ENCODE measurements around the gene LBHD2.

LBHD2 gene

DNA sequence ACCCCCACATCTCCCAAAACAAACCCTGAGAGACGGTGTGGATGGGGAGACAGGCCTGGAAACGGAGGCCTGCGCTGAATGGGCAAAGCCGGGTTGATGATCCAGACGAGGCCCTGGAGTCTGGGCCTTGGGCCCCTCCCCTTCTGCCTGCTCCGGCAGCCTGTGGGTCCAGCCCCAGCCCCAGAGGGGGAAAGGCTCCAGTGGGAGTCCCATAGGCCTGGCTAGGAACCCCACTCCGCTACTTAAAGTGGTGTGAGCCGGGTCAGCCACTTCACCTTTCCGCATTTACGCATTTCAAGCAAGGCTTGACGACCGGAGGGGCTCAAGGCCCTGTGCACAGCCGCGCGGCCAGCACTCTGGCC is 38.6 kb downstream of the LBHD2 start:
- DNase-seq, result peak in 1 of 2 donors; percentile 75

DNA sequence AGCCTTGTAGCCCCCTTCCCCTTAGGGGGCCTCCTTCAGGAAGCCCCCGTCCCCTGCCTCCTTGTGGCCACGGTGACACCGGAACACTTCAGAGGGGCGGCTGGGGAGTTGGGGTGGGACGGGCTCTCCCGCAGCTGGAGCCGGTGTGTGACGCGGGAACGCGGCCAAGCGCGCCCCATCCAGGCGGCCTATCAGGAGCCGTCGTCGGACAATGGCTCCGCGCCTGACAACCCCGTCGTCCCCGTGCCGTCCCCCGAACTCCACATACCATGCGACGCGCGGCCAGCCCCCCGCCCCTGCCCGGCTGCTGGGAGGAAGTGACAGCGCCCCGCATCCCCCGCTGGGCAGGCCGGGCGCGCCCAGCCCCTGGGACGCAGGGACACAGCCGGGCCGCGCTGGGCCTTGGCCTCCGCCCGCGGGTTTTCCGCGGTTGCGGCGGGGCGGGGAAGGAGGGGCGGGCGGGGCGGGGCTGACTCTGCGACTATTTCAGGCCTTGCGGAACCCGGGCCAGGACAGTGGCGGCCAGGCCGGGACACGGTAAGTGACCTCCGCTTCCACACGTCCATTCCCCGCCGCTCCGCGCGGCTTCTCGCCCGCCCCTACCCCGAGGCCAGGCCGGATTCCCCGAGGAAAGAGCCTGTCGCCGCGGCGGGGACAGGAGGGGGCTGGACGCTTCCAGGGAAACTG is 39.1 kb downstream of the LBHD2 start, which contains the start of gene TNFAIP2:
TNFAIP2 (plus strand) TSS at position 515 of the 687 bp plus-strand sequence. CDS start 2,997 bp downstream, outside the sequence.
- DNase-seq, result peak in 1 of 2 donors; percentile 93

DNA sequence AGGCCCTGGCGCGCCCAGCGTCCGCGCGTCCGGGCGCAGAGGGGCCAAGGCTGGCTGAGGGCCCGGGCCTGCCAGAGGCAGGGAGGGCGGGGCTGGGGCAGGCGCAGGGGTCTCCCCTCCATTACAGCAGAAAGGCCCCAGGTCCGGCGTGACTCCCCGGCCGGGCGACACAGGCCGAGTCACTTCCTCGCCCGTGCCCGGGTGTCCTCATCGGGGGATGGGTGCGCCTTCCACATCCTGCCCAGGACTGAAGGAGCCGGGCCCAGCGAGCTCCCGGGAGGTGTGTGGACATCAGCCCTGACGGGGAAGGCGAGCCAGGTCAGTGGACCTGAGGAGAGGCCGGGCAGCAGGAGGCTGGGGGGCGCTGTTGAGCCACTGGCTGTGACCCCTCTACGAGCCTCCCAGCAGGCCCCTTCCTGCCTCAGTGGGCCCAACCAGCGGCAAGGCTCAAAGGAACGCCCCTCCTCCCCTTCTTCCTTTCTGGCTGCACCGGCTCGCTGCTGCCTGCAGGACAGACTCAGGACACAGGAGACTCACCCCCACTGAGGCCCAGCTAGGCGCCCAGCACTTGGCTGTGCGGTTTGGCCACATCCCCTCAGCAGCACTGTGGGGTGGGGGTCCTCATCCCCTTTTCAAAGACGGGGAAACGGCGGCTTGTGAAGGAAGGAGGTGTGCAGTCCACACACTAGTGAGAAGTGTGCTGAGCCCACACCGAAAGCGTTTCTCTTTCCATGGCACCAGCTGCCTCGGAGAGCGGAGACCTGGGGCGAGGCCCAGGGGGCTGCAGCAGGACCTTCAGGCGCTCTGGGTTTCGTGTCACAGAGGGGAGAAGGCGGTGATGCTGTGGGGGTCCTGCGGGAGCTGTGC is 39.9 kb downstream of the LBHD2 start:
- peak in 1 of 2 donors; percentile 71 for DNase-seq

DNA sequence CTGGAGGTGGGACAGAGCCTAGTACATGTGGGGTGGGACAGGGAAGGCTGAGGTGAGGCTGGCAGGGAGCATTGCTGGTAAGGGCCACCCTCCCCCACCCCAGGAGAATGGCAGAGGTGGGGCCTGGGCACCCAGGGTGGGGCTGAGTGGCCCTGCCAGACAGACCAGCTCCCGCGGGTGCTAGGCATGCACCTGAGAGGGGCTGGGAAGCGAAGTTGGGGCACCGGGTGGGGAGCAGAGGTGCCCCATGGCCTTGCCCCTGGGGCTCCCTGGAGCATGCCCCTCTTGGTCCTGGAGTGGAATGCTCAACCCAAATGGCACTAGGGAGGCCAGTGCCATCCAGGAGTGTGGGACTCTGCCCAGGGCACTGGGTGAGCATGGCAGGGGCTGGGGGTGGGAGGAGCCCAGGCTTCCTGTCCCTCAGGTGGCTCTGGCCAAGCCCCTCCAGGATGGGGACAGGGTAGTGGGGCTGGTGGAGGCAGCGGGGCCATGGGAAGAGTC is 40.5 kb downstream of the LBHD2 start:
- DNase-seq, result no peak

DNA sequence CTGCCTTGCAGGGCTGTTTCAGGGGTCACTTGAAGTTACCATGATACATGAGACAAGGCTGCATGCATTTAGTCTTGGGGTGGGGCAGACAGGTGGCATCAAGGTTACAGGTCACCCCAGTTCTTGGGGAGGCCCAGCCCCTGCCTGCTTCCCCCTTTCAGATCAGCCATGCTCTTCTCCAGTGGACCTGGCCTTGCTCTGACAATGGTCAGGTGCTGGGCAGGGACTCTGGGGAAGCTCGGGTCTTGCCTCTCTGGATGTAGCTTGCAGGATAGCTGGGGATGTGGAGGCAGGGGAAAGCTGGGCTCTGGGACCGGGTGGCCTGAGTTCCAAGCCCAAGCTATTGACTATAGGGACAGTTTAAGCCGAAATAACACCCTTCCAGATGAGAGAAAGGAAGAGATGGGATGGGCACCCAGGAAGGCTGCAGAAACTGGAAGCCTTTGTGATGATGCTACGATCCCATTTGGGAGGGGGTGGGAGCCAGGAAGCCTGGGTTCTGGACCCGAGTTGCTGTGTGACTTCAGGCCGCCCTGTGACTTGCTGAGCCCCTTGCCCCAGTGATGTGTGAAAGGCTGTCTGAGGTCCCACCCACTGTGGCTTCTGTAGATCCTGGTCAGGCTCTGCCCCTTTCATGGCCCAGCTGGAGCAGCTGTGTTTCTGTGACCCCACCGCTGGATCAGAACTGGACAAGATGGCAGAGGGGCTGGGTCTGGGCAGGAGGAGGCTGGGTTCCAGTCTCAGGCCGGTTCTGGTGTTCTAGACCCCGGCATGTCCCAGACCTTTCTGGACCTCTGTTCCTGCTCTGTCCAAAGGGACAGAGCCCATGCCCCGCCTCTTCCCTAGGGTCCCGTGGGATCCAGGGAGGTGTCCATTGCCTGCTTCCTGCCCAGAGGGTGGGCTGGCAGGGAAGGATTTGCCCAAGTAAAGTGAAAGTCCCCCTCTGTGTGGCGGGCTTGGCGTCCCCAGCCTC is 41.4 kb downstream of the LBHD2 start:
- no peak for DNase-seq

DNA sequence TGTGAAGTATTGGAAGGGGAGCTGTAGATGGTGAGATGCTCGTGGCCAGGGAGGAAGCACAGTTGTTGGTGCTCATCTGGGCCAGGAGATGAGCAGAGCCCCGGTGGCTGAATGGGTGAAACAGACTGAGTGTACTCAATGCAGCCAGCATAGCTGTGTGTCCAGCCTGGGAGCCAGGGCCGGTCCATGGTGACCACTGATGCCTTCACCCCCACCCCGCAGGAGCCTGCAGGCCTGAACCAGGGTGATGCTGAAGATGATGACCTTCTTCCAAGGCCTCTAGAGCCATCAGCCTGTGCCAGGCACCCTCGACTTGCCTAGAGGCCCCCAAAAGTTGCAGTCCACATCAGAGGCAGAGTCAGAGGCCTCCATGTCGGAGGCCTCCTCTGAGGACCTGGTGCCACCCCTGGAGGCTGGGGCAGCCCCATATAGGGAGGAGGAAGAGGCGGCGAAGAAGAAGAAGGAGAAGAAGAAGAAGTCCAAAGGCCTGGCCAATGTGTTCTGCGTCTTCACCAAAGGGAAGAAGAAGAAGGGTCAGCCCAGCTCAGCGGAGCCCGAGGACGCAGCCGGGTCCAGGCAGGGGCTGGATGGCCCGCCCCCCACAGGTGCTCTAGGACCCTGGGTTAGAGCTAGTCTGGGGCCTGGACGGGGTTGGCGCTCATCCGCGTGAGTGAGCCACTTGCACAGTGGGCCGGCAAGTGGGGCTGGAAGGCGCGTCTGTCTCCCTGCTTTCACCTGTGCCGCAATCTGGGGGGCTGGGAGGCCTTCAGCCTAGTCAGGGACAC is 42.3 kb downstream of the LBHD2 start:
- no peak for DNase-seq

DNA sequence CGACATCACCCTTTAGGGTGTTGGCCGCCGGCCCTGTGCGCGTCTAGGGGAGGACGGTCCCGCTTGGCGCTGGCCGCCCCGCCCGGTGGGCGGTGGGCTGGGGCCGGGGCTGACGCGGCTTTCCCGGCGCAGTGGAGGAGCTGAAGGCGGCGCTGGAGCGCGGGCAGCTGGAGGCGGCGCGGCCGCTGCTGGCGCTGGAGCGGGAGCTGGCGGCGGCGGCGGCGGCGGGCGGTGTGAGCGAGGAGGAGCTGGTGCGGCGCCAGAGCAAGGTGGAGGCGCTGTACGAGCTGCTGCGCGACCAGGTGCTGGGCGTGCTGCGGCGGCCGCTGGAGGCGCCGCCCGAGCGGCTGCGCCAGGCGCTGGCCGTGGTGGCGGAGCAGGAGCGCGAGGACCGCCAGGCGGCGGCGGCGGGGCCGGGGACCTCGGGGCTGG is 42.9 kb downstream of the LBHD2 start:
- DNase-seq, result no peak

DNA sequence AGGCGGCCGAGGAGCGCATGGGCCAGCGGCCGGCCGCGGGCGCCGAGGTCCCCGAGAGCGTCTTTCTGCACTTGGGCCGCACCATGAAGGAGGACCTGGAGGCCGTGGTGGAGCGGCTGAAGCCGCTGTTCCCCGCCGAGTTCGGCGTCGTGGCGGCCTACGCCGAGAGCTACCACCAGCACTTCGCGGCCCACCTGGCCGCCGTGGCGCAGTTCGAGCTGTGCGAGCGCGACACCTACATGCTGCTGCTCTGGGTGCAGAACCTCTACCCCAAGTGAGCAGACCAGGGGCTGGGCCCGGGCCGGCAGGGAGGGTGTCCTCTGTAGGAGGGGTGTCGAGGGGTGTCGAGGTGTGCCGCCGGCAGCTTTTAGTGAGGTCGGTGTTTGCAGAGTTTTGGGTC is 43.3 kb downstream of the LBHD2 start:
- no peak for DNase-seq

DNA sequence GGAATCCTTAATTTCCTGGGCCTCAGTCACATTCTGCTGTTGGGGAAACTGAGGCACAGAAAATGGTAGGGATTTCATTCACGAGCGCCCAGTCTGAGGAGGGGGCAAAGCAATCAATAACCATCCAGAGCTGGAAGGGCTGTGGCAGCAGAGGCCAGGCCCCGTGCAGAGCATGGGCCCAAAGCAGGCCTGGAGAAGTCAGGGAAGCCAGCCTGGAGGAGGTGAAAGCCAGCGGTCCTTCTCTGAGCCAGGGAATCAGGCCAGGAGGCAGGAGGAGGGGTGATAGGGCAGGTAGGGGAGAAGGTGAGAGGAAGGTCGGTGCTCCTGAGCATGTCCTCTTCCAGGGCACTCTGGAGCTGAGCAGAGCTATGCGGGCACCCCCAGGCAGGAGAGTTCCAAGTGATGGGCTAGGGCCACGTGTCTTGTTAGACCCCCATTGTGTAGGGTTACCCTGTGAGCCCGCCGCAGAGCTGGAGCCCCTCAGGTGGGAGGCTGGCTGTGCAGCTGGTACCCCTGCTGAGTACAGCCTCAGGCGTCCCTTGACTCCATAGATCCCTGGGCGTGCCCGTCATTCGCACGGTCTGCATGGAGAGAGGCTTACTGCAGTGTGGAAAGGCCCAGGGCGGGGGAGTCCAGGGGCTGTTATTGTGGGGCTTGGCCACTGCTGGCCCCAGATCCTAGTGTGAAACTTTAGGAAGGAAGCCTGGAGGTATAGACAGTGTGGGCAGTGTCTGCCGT is 44.0 kb downstream of the LBHD2 start:
- no peak for DNase-seq

DNA sequence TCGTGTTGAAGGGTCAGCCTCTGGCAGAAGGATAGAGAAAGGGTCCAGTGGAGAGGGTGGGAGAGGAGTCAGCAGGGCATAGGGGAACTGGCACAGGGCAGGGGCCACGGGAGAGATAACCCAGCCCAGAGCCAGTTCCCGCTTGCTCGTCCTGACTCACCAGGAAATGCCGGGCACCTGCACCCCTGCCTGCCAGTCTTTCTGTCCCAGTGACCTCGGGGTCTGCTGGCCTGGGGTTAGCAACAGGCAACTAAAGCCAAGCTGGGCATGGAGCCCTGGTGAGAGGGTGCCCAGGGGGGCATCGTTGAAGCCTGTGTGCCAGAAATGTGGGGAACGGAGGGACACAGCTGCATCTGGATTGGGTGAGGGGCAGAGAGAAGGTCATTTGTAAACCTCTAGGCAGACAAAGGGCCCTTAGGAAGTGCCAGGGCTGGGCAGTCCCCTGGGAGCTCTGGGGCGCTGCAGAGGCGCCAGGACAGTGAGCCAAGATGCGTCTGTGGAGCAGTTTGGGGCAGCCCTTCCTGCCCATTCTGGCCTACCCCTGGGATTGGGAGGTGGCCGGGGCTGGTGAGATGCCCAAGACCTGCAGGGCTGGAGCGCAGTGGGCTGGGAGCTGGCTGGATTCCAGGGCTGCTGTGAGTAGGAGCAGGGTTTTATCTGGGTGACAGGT is 44.8 kb downstream of the LBHD2 start:
- no peak for DNase-seq

DNA sequence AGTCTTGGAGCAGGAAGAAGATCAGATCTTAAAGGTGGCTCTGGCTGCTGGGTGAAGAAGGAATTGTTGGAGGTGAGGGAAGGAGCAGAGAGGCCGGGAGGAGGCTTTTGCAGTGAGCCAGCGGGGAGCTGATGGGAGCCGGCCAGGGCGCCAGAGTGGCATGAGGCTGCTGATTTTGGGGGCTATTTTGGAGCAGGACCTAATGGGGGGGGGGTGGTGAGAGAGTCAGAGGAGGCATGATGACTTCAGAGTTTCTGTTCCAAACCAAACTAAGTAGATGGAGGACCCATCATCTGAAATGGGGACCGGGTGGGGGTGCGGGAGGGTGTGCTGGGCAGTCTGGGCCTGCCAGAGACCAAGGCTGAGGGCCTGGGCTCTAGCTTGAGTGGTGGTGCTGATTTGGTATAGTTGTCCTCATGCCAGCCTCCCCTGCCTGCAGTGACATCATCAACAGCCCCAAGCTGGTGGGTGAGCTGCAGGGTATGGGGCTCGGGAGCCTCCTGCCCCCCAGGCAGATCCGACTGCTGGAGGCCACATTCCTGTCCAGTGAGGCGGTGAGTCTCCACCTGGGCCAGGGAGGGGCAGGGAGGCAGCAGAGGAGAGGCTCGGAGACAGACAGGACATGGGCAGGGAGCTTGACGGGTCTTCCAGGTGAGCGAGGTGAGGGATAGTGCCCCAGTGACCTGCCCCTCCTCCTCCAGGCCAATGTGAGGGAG is 45.4 kb downstream of the LBHD2 start:
- DNase-seq, result no peak

DNA sequence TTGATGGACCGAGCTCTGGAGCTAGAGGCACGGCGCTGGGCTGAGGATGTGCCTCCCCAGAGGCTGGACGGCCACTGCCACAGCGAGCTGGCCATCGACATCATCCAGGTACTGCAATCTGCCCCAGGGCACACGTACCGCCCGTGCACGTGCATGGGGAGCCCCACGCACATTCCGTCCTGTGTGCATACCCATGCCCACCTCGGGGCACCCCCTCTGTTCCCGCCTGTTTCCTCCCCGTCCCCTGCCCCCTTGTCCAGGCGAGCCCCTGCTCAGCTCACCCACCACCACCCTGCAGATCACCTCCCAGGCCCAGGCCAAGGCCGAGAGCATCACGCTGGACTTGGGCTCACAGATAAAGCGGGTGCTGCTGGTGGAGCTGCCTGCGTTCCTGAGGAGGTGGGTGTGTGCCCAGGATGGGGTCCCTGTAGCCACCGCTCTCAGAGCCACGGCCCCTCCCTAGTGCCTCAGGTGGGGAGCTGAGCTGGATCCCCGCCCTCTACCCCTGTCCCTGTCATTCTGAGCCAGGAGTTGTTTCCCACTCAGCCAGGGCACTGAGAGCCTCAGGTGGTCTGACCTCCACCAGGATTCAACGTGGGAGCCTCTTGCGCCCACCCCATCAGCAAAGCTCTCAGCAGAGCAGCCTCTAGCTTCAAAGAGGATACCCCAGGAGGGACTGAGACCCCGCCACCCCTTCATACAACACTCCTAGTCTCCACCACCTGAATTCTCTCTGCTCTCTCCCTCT is 46.2 kb downstream of the LBHD2 start:
- no peak for DNase-seq

DNA sequence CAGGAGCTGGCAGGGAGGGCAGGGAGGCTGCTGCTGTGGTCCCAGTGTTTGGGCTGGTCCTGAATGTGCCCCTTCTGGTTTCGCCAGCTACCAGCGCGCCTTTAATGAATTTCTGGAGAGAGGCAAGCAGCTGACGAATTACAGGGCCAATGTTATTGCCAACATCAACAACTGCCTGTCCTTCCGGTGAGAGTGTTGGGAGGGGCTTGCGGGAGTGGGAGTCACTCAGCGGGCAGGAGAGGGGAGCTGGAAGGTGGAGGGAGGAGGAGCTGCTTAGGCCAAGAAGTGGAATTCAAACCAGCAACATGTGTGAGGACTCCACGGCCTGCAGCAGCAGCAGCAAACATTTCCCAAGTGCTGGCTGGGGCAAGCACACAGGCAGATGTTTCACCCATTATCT is 47.0 kb downstream of the LBHD2 start:
- DNase-seq, result no peak

DNA sequence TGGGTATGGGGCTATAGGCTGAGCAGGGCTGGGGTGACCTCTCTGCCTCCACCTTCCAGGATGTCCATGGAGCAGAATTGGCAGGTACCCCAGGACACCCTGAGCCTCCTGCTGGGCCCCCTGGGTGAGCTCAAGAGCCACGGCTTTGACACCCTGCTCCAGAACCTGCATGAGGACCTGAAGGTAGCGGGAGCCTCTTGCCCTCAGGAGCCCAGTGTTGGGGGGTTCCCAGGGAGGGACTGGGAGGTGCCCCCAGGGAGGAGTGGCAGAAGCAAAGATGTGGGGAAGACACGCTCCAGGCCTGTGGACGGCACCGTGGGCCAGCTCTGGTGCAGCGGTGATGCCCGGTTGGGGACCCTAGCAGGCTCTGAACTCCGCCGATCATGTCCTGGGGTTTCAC is 47.6 kb downstream of the LBHD2 start:
- DNase-seq, result no peak

DNA sequence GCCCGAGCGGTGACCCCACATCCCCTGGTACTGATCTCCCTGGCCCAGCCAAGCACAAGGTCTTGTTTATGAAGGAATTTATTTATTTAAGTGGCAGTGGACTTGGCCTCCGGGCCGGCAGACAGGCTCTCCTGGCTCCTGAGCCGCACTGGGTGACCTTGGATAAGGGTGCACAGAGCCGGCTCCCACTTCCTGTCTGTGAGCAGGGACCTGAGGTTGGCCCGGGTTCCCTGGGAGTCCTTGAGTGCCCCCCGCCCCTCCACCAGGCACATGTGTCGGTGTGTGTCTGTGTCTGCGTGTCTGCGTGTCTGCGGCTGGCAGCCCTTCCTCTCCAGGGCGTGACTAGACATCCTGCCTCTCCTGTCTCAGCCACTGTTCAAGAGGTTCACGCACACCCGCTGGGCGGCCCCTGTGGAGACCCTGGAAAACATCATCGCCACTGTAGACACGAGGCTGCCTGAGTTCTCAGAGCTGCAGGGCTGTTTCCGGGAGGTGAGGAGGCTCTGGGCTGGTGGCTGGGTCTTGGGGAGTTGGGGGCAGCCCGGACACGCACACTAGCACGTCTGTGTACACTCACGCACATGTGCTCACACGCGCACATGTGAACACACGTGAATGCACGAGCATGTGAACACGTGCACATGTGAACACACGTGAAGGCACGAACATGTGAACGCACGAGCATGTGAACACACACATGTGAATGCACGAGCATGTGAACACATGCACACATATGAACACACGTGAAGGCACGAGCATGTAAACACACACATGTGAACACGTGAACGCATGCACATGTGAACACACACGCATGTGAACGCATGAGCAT is 48.6 kb downstream of the LBHD2 start:
- no peak for DNase-seq

DNA sequence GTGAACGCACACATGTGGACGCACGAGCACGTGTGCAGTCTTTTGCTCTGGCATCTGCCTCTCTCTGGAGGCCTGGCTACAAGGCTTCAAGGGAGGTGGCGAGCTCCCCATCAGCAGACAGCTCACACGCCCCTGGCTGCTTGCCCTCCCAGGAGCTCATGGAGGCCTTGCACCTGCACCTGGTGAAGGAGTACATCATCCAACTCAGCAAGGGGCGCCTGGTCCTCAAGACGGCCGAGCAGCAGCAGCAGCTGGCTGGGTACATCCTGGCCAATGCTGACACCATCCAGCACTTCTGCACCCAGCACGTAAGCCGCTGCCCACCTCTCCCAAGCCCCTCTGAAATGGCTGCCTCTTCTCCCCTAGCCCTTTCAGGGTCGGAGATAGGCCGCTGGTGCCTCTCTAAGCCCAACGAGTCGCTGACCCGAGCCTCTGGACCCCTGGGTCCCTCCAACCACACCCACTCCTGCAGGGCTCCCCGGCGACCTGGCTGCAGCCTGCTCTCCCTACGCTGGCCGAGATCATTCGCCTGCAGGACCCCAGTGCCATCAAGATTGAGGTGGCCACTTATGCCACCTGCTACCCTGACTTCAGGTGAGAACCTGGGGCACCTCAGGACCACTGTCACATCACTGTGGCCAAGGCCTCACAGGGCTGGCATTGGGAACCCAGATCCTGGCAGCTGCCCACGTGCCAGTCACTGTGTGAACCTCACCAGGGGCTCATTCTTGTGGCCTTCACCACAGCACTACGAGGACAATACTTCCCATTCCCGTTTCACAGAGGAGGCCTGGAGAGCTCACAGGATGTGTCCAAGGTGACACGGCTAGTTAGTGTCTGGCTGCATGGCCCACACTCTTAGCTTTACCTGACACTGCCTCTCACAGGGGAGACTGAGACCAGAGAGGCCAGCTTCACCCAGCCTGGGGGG is 49.5 kb downstream of the LBHD2 start:
- no peak for DNase-seq

DNA sequence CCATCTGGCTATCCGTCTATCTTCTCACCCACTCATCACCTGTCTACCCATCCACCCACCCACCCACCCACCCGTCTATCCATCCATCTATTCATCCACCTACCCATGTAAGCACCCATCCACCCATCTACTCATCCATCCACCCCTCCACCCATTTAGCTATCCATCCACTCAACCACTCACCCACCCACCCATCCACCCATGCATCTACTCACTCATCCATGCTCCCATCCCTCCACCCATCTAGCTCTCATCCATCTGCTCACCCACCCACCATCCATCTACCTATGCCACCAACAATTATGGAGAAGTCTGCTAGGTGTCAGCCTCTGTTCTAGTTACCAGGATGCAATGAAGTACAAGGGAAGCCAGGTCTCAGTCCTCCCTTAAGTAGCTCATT is 50.4 kb downstream of the LBHD2 start:
- no peak for DNase-seq

Data from bone marrow (tissue), 2 donors.